CD4-positive, CD25-positive, alpha-beta regulatory T cell (primary cell): Measurements from ENCODE around the gene TMC3. TPM values are rescaled to one million over a fixed set of nuclear protein-coding genes. Genes with fewer than 3 reads are reported as not detected.

Experiments
- ATAC-seq, 2 donors: fragments of 150-1000 bp; cut with Tn5 transposase; one replicate each; pipeline ENCODE4 v1.10.0; 2021; ENCODE audit warnings: low read depth in 2 of 2, moderate number of reproducible peaks in 2 of 2, moderate library complexity in 1 of 2
- DNase-seq, 3 donors: peaks; one replicate each; pipeline versions ENCODE4 v3.0.0 to v3.0.0-alpha.2; 2012 to 2022; ENCODE audit warnings: mixed read lengths in 1 of 3
- H3K27ac ChIP-seq: one replicate; pipeline ENCODE4 v1.7.0; 2013; ENCODE audit warnings: mild to moderate bottlenecking, low read length; ENCODE audit not compliant: insufficient read depth, poor library complexity, severe bottlenecking
- H3K27me3 ChIP-seq: one replicate; pipeline ENCODE4 v1.7.0; 2013; ENCODE audit warnings: low read length; ENCODE audit not compliant: control insufficient read depth, insufficient read depth
- H3K36me3 ChIP-seq: one replicate; pipeline ENCODE4 v1.7.0; 2013; ENCODE audit warnings: mild to moderate bottlenecking, low read length, moderate library complexity; ENCODE audit not compliant: control insufficient read depth, insufficient read depth
- H3K4me1 ChIP-seq: 2 replicates; pipeline ENCODE4 v1.7.0; 2013; ENCODE audit warnings: mild to moderate bottlenecking, low read length; ENCODE audit not compliant: insufficient read depth, control insufficient read depth, poor library complexity, severe bottlenecking
- H3K4me3 ChIP-seq: one replicate; pipeline ENCODE4 v1.7.0; 2013; ENCODE audit warnings: low read depth, mild to moderate bottlenecking, low read length, moderate library complexity
- H3K9me3 ChIP-seq, 2 experiments: 1 replicate in 1 of 2; 2 replicates in 1 of 2; pipeline ENCODE4 v1.7.0; 2013; ENCODE audit warnings: low read length in 2 of 2, mild to moderate bottlenecking in 1 of 2, moderate library complexity in 1 of 2; ENCODE audit not compliant: control insufficient read depth in 2 of 2
- H3K27ac Mint-ChIP-seq, 3 donors: one replicate each; pipeline ENCODE4 v1.8.0; 2020 to 2022; ENCODE audit warnings: mild to moderate bottlenecking in 3 of 3, mixed read lengths in 3 of 3, moderate library complexity in 2 of 3
- H3K27me3 Mint-ChIP-seq: one replicate; pipeline ENCODE4 v1.8.0; 2022; ENCODE audit warnings: mild to moderate bottlenecking, mixed read lengths
- H3K36me3 Mint-ChIP-seq: one replicate; pipeline ENCODE4 v1.8.0; 2020; ENCODE audit warnings: mixed read lengths
- H3K4me1 Mint-ChIP-seq, 4 donors: one replicate each; pipeline ENCODE4 v1.8.0; 2020 to 2022; ENCODE audit warnings: mixed read lengths in 4 of 4, mild to moderate bottlenecking in 1 of 4
- H3K4me3 Mint-ChIP-seq, 4 donors: one replicate each; pipeline ENCODE4 v1.8.0; 2020 to 2022; ENCODE audit warnings: mild to moderate bottlenecking in 4 of 4, mixed read lengths in 4 of 4, moderate library complexity in 3 of 4
- H3K9me3 Mint-ChIP-seq, 7 donors: one replicate each; pipeline ENCODE4 v1.8.0; 2020 to 2022; ENCODE audit warnings: mixed read lengths in 7 of 7, mild to moderate bottlenecking in 3 of 7, moderate library complexity in 2 of 7
- polyA plus RNA-seq, 4 donors: library from polyadenylated mRNA; unstranded; fragments of 300-500 nt; fragmentation: Illumina TruSeq; gene quantifications; one replicate each; pipeline ENCODE4 v1.2.3, GENCODE V29; 2021
- total RNA-seq: library from RNA; stranded (reverse); gene quantifications from one replicate; pipeline ENCODE4 v1.2.3, GENCODE V29; 2022

Gene TMC3
- total and polyA plus RNA-seq, 5 donors from 2014 or later, result 0.05 to 0.06 TPM; not detected in 3

DNA sequence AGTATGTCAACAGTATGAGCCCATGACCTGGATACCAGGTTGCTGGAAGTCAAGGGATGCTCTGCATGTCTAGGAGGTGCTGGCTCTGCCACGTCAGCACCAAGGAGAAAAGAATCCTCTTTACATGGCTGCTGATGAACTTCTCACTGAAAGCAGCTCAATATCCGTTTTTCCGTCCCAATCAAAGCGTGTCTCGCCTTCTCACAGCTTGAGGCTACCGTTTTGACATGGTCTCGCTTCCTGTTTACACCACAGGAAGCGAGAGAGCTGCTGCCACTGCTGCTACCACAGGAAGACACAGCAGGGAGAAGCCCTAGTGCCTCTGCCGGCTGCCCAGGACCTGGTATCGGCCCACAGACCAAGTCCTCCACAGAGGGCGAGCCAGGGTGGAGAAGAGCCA, 77.3 kb downstream of the TMC3 start:
- Mint-ChIP-seq H3K4me1 (peaks cover 28 to 64% (median 54%) of the 10 kb centered on the region in 4 donors), H3K27me3 (no peaks in the 10 kb centered on the region), H3K27ac (peak overlapping the region; percentile 98 to 100 (median 100)), H3K4me3 (peak overlapping the region; percentile 99 to 100 (median 100)), H3K36me3 (peaks cover 49% of the 10 kb centered on the region), H3K9me3 (peaks cover 0 to 3% (median 0%) of the 10 kb centered on the region in 7 donors)
- H3K27ac ChIP-seq, result peak overlapping the region; percentile 94
- ATAC-seq (peak; percentile 70 to 72), DNase-seq (peak; percentile 62 to 96 (median 82))
- no peaks in the 10 kb centered on the region for H3K9me3 ChIP-seq
- H3K4me1 ChIP-seq, result peaks cover 69% of the 10 kb centered on the region
- H3K4me3 ChIP-seq, result peak overlapping the region; percentile 97
- H3K27me3 ChIP-seq, result no peaks in the 10 kb centered on the region
- H3K36me3 ChIP-seq, result peaks cover 29% of the 10 kb centered on the region

DNA sequence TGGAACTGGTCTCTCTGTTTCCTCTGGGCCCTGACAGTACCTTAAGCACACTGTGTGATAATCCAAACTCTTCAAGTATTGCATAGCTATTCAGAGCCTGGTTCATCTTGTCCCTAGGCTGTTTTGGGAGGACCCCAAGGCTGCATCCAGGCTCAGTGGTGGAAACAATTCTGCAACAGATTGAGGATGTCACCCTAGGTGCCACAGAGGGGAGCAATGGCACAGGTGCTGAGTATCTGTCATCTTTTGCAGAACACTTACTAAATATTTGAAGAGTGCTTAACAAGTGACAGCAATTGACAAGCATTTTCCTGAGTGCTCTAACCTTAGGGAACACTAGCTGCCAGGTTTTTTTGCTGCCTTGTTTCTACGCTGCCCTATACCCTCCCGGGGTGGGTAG, 77.8 kb downstream of the TMC3 start:
- peaks cover 0 to 3% (median 0%) of the 10 kb centered on the region in 7 donors for H3K9me3 Mint-ChIP-seq
- H3K4me3 Mint-ChIP-seq, result peak overlapping the region; percentile 99 to 100 (median 100)
- no peak for ATAC-seq
- no peaks in the 10 kb centered on the region for H3K9me3 ChIP-seq
- H3K4me1 ChIP-seq, result peaks cover 69% of the 10 kb centered on the region
- H3K27me3 Mint-ChIP-seq, result no peaks in the 10 kb centered on the region
- peak overlapping the region; percentile 94 for H3K27ac ChIP-seq
- peaks cover 44% of the 10 kb centered on the region for H3K36me3 Mint-ChIP-seq
- H3K36me3 ChIP-seq, result peaks cover 25% of the 10 kb centered on the region
- DNase-seq, result peak in 1 of 3 donors; percentile 42
- peaks cover 27 to 64% (median 55%) of the 10 kb centered on the region in 4 donors for H3K4me1 Mint-ChIP-seq
- no peaks in the 10 kb centered on the region for H3K27me3 ChIP-seq
- peak overlapping the region; percentile 97 for H3K4me3 ChIP-seq
- H3K27ac Mint-ChIP-seq, result peak overlapping the region; percentile 98 to 100 (median 100)

DNA sequence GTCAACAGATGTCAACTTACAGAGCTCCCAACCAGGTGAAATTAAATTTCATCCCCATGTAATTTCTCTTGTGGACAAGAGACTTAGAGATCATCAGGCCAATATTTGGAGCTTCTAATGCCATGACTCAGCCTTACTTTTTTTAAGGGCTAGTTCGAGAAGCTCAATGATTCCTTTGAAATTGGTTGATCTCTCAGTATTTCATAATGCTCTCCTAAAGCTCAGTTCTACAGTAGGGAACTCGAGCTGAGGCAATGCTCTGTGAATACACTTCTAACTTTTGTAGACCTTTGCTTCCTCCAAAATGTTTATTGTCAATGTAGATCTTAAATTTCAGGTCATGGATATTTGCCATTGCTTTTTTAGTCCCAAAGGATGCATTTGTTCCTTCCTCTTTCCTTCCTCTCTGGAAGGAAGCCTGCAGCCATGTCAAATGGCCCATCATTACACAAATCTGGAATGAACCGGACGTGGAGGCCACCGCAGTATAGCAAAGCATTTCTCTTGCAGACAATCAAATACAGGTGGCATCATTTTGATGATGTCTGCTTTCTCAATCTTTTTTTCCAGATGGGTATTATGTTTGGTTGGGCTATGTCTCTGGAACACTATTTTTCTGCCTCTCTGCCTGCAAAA, 78.4 kb downstream of the TMC3 start:
- peaks cover 38% of the 10 kb centered on the region for H3K36me3 Mint-ChIP-seq
- peaks cover 23 to 63% (median 53%) of the 10 kb centered on the region in 4 donors for H3K4me1 Mint-ChIP-seq
- Histone ChIP-seq H3K4me3 (peak overlapping the region; percentile 97), H3K9me3 (no peaks in the 10 kb centered on the region), H3K36me3 (peaks cover 19% of the 10 kb centered on the region), H3K27me3 (no peaks in the 10 kb centered on the region), H3K4me1 (peaks cover 69% of the 10 kb centered on the region), H3K27ac (peak overlapping the region; percentile 94)
- DNase-seq, result peak in 1 of 3 donors; percentile 57
- peak overlapping the region; percentile 98 to 100 (median 100) for H3K27ac Mint-ChIP-seq
- H3K27me3 Mint-ChIP-seq, result no peaks in the 10 kb centered on the region
- H3K4me3 Mint-ChIP-seq, result peak overlapping the region; percentile 99 to 100 (median 100)
- ATAC-seq, result no peak
- peaks cover 0 to 3% (median 0%) of the 10 kb centered on the region in 7 donors for H3K9me3 Mint-ChIP-seq

DNA sequence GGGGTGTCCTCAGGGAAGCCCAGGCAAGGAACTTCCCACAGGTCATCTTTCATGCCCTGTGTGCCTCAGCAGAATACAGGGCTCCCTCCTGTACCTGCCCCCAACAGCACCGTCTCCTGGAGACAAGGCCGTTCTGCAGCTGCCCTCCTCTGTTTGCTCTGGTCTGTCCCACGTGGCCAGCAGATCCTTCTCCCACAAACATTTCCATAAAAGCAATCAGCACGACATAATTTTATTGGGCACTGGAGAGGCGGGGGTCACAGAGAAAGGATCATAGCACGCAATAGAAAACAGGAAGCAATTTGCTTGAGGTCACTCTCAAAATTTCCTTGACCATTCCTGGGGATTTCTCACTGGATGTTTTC, 79.5 kb downstream of the TMC3 start:
- Histone ChIP-seq H3K4me1 (peaks cover 74% of the 10 kb centered on the region), H3K27me3 (no peaks in the 10 kb centered on the region), H3K27ac (peak overlapping the region; percentile 94), H3K9me3 (no peaks in the 10 kb centered on the region), H3K36me3 (peaks cover 8% of the 10 kb centered on the region), H3K4me3 (peak overlapping the region; percentile 97)
- Mint-ChIP-seq H3K27me3 (no peaks in the 10 kb centered on the region), H3K4me1 (peaks cover 23 to 72% (median 61%) of the 10 kb centered on the region in 4 donors), H3K27ac (peak overlapping the region; percentile 98 to 100 (median 100)), H3K4me3 (peak overlapping the region; percentile 99 to 100 (median 100)), H3K9me3 (peaks cover 0 to 3% (median 0%) of the 10 kb centered on the region in 7 donors), H3K36me3 (peaks cover 27% of the 10 kb centered on the region)
- ATAC-seq (no peak), DNase-seq (no peak)

DNA sequence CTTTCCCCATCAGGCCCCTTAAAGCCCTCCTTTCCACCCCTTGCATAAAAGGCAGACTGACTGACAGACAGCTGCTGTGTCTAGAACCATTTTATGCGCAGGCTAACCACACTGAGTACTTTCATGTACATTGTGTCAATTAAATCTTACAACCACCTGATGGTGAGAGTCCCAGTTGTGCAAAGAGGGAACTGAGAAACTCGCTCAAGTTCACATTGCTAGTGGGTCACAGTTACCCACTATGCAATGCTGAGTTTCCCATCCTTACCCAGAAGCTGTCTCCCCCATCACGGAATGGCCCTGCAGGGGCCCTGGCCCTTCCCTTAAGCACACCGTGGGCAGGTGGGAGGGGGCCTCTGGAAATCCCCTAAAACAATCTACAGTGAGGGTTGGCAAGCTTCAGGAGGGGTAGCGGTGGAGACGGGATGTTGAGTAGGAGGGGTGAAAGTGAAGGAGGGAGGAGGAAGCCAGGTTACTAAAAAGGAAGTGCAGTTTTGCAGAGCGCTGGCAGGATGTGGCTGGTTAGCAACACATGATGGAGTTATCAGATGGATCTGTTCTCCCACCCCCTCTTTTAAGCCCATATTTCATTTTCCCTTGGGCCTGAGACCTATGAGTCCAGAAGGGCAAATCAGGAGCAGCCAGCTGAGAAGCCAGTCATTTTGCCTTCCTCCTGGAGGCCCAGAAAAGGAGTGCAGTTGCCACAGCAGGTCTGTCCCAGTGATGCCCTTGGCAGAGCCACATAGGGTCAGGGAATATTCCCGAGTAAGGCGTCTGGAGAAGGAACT, 80.1 kb downstream of the TMC3 start:
- ATAC-seq, result peak; percentile 68
- peaks cover 2% of the 10 kb centered on the region for H3K36me3 ChIP-seq
- Mint-ChIP-seq H3K27me3 (no peaks in the 10 kb centered on the region), H3K27ac (peak overlapping the region; percentile 98 to 100 (median 100)), H3K4me3 (peak overlapping the region; percentile 99 to 100 (median 100)), H3K9me3 (peaks cover 0 to 3% (median 0%) of the 10 kb centered on the region in 7 donors), H3K36me3 (peaks cover 21% of the 10 kb centered on the region), H3K4me1 (peaks cover 23 to 78% (median 64%) of the 10 kb centered on the region in 4 donors)
- no peaks in the 10 kb centered on the region for H3K9me3 ChIP-seq
- peak overlapping the region; percentile 94 for H3K27ac ChIP-seq
- peak; percentile 66 to 95 (median 86) for DNase-seq
- H3K4me1 ChIP-seq, result peaks cover 76% of the 10 kb centered on the region
- H3K4me3 ChIP-seq, result peak overlapping the region; percentile 97
- no peaks in the 10 kb centered on the region for H3K27me3 ChIP-seq

DNA sequence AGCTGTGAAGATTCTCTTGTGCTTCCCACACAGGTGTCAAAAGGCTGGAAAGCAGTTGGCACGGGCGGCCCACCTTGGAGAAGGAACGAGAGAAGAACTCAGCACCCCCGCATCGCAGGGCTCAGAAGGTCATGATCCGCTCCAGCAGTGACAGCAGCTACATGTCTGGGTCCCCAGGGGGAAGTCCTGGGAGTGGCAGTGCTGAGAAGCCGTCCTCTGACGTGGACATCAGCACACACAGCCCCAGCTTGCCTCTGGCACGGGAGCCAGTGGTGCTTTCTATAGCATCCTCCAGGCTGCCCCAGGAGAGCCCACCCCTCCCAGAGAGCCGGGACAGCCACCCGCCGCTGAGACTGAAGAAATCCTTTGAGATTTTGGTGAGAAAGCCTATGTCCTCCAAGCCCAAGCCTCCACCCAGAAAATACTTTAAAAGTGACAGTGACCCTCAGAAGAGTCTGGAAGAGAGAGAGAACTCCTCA, 81.5 kb downstream of the TMC3 start:
- H3K4me3 Mint-ChIP-seq, result peak overlapping the region; percentile 99 to 100 (median 100)
- peak overlapping the region; percentile 97 for H3K4me3 ChIP-seq
- H3K27me3 Mint-ChIP-seq, result no peaks in the 10 kb centered on the region
- H3K36me3 ChIP-seq, result no peaks in the 10 kb centered on the region
- H3K4me1 ChIP-seq, result peaks cover 86% of the 10 kb centered on the region
- ATAC-seq (peak; percentile 19 to 39), DNase-seq (peak; percentile 50 to 72 (median 53))
- peaks cover 8% of the 10 kb centered on the region for H3K36me3 Mint-ChIP-seq
- H3K27ac Mint-ChIP-seq, result peak overlapping the region; percentile 98 to 100 (median 100)
- no peaks in the 10 kb centered on the region for H3K27me3 ChIP-seq
- no peaks in the 10 kb centered on the region for H3K9me3 ChIP-seq
- H3K9me3 Mint-ChIP-seq, result peaks cover 0 to 3% (median 0%) of the 10 kb centered on the region in 7 donors
- peak overlapping the region; percentile 94 for H3K27ac ChIP-seq
- peaks cover 26 to 90% (median 72%) of the 10 kb centered on the region in 4 donors for H3K4me1 Mint-ChIP-seq

DNA sequence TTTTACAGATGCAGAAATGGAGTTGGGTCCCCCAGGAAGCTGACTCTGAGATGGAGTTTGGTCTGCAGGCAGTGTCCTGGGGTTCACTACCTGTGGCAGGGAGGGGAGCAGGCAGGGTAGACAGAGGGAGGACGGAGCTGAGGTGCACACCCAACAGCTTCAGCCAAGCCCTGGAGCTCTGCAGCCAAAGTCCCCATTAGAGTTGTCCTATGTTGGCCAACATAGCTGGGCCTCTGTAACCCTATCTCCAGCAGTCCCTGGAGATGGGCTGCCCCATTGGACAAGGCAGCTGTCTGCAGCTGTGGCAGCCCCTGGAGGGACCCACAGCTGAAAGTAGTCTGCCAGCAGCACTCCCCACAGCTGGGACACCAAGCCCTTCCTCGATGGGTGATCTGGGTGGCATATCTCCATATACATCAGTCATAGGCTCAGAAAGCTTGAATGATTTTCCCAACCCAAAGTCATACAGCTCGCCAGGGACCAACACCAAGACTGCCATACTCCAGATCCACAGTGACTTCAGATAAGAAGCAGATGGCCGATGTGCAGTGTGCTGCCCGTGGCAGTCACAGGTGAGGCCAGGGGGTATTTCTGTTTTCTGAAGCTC, 82.0 kb downstream of the TMC3 start:
- Histone ChIP-seq H3K4me1 (peaks cover 91% of the 10 kb centered on the region), H3K9me3 (no peaks in the 10 kb centered on the region), H3K27me3 (no peaks in the 10 kb centered on the region), H3K36me3 (no peaks in the 10 kb centered on the region), H3K4me3 (peak overlapping the region; percentile 97), H3K27ac (peak overlapping the region; percentile 94)
- Mint-ChIP-seq H3K36me3 (peaks cover 3% of the 10 kb centered on the region), H3K4me3 (peak overlapping the region; percentile 99 to 100 (median 100)), H3K4me1 (peaks cover 27 to 96% (median 75%) of the 10 kb centered on the region in 4 donors), H3K9me3 (peaks cover 0 to 2% (median 0%) of the 10 kb centered on the region in 7 donors), H3K27ac (peak overlapping the region; percentile 98 to 100 (median 100)), H3K27me3 (no peaks in the 10 kb centered on the region)
- ATAC-seq, result no peak
- no peak for DNase-seq
